K562 (cell line): ENCODE measurements around the gene ASMTL. TPM values are rescaled to one million over a fixed set of nuclear protein-coding genes. Genes with fewer than 3 reads are reported as not detected.

Source experiments
- ARID4B ChIP-seq: sonication (generic); formaldehyde crosslinking; IDR thresholded peaks from 2 replicates; pipeline ENCODE4 v1.8.0; 2022; ENCODE audit warnings: mild to moderate bottlenecking, missing genetic modification reagents
- C11orf30 ChIP-seq: fragments of 450-650 bp; IDR thresholded peaks from 2 replicates; pipeline ENCODE4 v1.6.1; 2016; ENCODE audit warnings: low read depth, mild to moderate bottlenecking
- CHD4 ChIP-seq: fragments of 200-600 bp; sonication (generic); IDR thresholded peaks from 3 replicates; pipeline ENCODE4 v1.6.1; 2012; ENCODE audit warnings: low read depth, mild to moderate bottlenecking, mixed read lengths, low read length, inconsistent platforms; ENCODE audit not compliant: insufficient read depth, insufficient replicate concordance, poor library complexity, severe bottlenecking
- EGR1 ChIP-seq: fragments of 450-650 bp; conservative IDR thresholded peaks from 2 replicates; pipeline ENCODE4 v1.6.1; 2017; ENCODE audit warnings: mild to moderate bottlenecking
- HDAC2 ChIP-seq: fragments of 450-650 bp; IDR thresholded peaks from 2 replicates; pipeline ENCODE4 v1.6.1; 2016; ENCODE audit warnings: mild to moderate bottlenecking
- MTF1 ChIP-seq: fragments of 250-450 bp; sonication (Bioruptor Pico); IDR thresholded peaks from 2 replicates; pipeline ENCODE4 v1.9.0; 2021; ENCODE audit warnings: moderate library complexity, mild to moderate bottlenecking, inconsistent platforms, borderline replicate concordance
- NFIC ChIP-seq: fragments of 450-650 bp; IDR thresholded peaks from 2 replicates; pipeline ENCODE4 v1.6.1; 2017; ENCODE audit warnings: mild to moderate bottlenecking, inconsistent platforms
- NFIX ChIP-seq: fragments of 250-450 bp; sonication (Bioruptor Pico); IDR thresholded peaks from 2 replicates; pipeline ENCODE4 v1.4.0; 2020; ENCODE audit warnings: low read depth, mild to moderate bottlenecking, moderate library complexity
- PHB ChIP-seq: fragments of 250-450 bp; sonication (Bioruptor Pico); IDR thresholded peaks from 2 replicates; pipeline ENCODE4 v1.5.0; 2021
- PHF20 ChIP-seq: fragments of 450-650 bp; IDR thresholded peaks from 2 replicates; pipeline ENCODE4 v1.6.1; 2018; ENCODE audit not compliant: partially characterized antibody
- PHF21A ChIP-seq: fragments of 450-650 bp; IDR thresholded peaks from 2 replicates; pipeline ENCODE4 v1.6.1; 2017; ENCODE audit warnings: low read depth, borderline replicate concordance
- RFX5 ChIP-seq: IDR thresholded peaks from 2 replicates; pipeline ENCODE4 v1.6.1; 2011; ENCODE audit warnings: low read depth, mild to moderate bottlenecking, improper control_type of control experiment, low read length
- SIRT6 ChIP-seq: IDR thresholded peaks from one replicate; pipeline ENCODE4 v1.6.1; 2012; ENCODE audit warnings: low read depth, mild to moderate bottlenecking, control low read depth, inconsistent platforms, low read length, moderate library complexity
- SMAD3 ChIP-seq: fragments of 450-650 bp; formaldehyde crosslinking; conservative IDR thresholded peaks from 2 replicates; pipeline ENCODE4 v1.4.0; 2020; ENCODE audit warnings: mild to moderate bottlenecking
- SMARCB1 ChIP-seq: IDR thresholded peaks from 2 replicates; pipeline ENCODE4 v1.6.1; 2011; ENCODE audit warnings: improper control_type of control experiment, low read depth; ENCODE audit not compliant: insufficient read length
- TAL1 ChIP-seq: fragments of 450-650 bp; IDR thresholded peaks from 2 replicates; pipeline ENCODE4 v1.6.1; 2016; ENCODE audit warnings: mild to moderate bottlenecking
- TGIF2 ChIP-seq: sonication (generic); formaldehyde crosslinking; IDR thresholded peaks from 2 replicates; pipeline ENCODE4 v1.8.1; 2022; ENCODE audit warnings: mild to moderate bottlenecking, missing genetic modification reagents, moderate library complexity
- U2AF1 ChIP-seq: fragments of 200-400 bp; formaldehyde crosslinking; optimal IDR thresholded peaks from 2 replicates; pipeline ENCODE3; 2017; ENCODE audit warnings: mild to moderate bottlenecking, low read depth, low read length, moderate library complexity
- ZNF197 ChIP-seq: fragments of 200-800 bp; sonication (Bioruptor generic); IDR thresholded peaks from 2 replicates; pipeline ENCODE4 v1.6.1; 2016; ENCODE audit warnings: low read depth, missing genetic modification characterization, missing compliant biosample characterization
- ZNF551 ChIP-seq: fragments of 250-450 bp; sonication (Bioruptor Pico); IDR thresholded peaks from 2 replicates; pipeline ENCODE4 v1.5.0; 2021; ENCODE audit warnings: mild to moderate bottlenecking, moderate library complexity
- ZNF589 ChIP-seq: fragments of 200-800 bp; sonication (Bioruptor generic); IDR thresholded peaks from 2 replicates; pipeline ENCODE4 v1.6.1; 2016; ENCODE audit warnings: low read depth, missing genetic modification characterization, missing compliant biosample characterization
- ZNF79 ChIP-seq: fragments of 250-450 bp; sonication (Bioruptor Pico); IDR thresholded peaks from 2 replicates; pipeline ENCODE4 v1.4.0; 2020; ENCODE audit warnings: low read depth, mild to moderate bottlenecking, moderate library complexity
- polyA plus RNA-seq, 8 experiments: library from polyadenylated mRNA; depleted of rRNA in 4 of 8; stranded (reverse) in 5 of 8; unstranded in 3 of 8; fragments of >200 nt; fragmentation: Nextera tagmentation in 2 of 8; fragmentation: Illumina TruSeq in 1 of 8; extraction: Ambion mirVana in 2 of 8; extraction: Trizol in 1 of 8; gene quantifications; 2 replicates each; pipeline versions ENCODE4 v1.2.1 to v1.2.3, GENCODE V29; 2011 to 2014; ENCODE audit warnings: inconsistent platforms in 1 of 8, missing spikeins in 1 of 8
- total RNA-seq, 7 experiments: library from RNA; depleted of rRNA in 6 of 7; stranded (reverse); fragments of >200 nt in 6 of 7; fragmentation: Illumina TruSeq in 2 of 7; extraction: Trizol in 2 of 7; gene quantifications; 2 replicates each; pipeline versions ENCODE4 v1.2.1 to v1.2.3, GENCODE V29; 2011 to 2021; ENCODE audit warnings: low replicate concordance in 1 of 7

ASMTL gene
- total and polyA plus RNA-seq, 9 of the 15 experiments (the other 6 are each of a cell fraction or from before 2014, with no cell fraction given), result 0.56 to 20.6 (median 7.6) TPM

- TF ChIP-seq PHF20 (no peak), TAL1 (no peak), SMAD3 (CRISPR knock-in tag) (no peak), SMARCB1 (no peak), PHF21A (no peak), ZNF197 (CRISPR knock-in tag) (no peak), RFX5 (no peak), U2AF1 (peak; percentile 46), ZNF79 (CRISPR knock-in tag) (no peak), SIRT6 (no peak), ZNF551 (CRISPR knock-in tag) (no peak), NFIC (no peak), HDAC2 (no peak), C11orf30 (no peak), MTF1 (CRISPR knock-in tag) (no peak), PHB (CRISPR knock-in tag) (0 out of 2 replicates have a peak, but pooled peaks have one; percentile 30), ZNF589 (CRISPR knock-in tag) (no peak), ARID4B (peak; percentile 52; the same call in 1 of the 2 replicates), TGIF2 (no peak), EGR1 (peak; percentile 76), CHD4 (no peak), NFIX (no peak)
Observed at GRCh38 chrX:1452516-1453394, at the start of gene ASMTL (continued).
